ENCODE results near the gene NAGA.

NAGA gene

DNA sequence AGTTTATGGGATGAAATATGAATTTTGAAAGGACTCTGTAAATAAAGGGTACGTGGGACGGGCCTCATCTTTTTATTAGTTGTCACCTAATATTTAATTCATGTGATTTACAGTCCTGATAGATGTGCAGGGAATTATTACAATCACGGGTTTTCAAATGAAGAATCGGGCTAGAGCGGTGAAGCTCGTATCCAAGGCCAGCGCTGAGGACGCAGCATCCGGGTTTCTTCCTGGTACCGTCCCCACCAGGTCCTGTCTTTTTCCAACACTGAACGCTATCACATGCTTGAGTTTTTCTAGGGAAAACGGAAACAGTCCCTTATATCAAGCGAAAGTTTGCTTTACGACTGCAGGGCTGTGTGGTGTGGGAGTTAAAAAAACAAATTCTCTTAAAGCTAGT is 9.7 kb upstream of the NAGA start (continued):
- TF ChIP-seq, protein P1, sequence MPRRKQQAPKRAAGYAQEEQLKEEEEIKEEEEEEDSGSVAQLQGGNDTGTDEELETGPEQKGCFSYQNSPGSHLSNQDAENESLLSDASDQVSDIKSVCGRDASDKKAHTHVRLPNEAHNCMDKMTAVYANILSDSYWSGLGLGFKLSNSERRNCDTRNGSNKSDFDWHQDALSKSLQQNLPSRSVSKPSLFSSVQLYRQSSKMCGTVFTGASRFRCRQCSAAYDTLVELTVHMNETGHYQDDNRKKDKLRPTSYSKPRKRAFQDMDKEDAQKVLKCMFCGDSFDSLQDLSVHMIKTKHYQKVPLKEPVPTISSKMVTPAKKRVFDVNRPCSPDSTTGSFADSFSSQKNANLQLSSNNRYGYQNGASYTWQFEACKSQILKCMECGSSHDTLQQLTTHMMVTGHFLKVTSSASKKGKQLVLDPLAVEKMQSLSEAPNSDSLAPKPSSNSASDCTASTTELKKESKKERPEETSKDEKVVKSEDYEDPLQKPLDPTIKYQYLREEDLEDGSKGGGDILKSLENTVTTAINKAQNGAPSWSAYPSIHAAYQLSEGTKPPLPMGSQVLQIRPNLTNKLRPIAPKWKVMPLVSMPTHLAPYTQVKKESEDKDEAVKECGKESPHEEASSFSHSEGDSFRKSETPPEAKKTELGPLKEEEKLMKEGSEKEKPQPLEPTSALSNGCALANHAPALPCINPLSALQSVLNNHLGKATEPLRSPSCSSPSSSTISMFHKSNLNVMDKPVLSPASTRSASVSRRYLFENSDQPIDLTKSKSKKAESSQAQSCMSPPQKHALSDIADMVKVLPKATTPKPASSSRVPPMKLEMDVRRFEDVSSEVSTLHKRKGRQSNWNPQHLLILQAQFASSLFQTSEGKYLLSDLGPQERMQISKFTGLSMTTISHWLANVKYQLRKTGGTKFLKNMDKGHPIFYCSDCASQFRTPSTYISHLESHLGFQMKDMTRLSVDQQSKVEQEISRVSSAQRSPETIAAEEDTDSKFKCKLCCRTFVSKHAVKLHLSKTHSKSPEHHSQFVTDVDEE (CRISPR knock-in tag; IDR thresholded peaks at IDR 0.05) = no peak

- ATAC-seq = peak; percentile 95
- TF ChIP-seq CSDC2 (CRISPR knock-in tag; IDR thresholded peaks at IDR 0.05) (peak; percentile 81; the same call in 1 of the 2 replicates), OSR1 (CRISPR knock-in tag; IDR thresholded peaks at IDR 0.05) (no peak)
These were observed 9.0 kb upstream of the NAGA start, which contains the start of gene SMDT1 for GRCh38 chr22:42079319-42080251. Gene SMDT1 (plus strand): TSS chr22:42079700. CDS start chr22:42079769, 69 bp downstream.

DNA sequence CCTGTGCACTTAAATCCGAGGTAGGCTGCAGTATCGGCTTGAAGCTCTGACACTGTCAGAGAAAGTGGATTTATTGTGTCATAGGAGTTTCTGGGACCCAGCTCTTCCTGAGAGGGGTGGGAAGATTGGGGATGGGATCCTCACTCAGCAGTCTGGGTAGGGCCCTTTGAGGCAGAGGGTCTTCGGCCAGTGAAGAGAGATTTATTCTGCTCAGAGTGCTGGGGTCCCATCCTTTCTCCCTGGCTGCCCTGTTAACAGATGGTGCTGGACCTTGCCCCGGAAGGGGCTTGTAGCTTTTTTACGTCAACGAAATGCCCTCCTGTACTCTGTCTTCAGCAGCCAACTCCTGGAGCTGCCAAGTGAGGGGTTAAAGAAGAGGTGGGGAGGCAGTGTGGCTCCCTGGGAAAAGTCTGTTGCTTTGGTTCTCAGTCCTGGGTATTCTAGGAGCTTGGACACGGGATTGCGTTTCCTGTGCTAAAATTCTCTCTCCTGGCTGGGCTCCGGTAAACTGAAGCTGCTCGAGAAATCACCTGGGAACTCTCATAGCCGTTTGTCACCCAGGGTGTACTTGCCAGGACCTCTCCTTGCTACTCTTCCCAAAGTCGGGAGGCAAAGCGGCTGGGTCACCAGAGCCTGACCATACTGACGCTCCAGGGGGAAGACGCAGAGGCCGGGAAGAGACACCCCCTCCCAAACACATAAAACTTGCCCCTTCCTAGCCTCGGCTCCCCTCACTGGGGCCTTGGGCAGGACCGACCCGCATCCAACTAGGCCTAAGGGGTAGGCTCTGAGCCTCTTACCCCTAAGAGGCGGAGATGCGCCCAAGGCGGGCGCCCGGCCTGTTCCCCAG is 8.1 kb upstream of the NAGA start:
- no peak for ATAC-seq
- TF ChIP-seq TOX (CRISPR knock-in tag; IDR thresholded peaks at IDR 0.05; ENCODE audit: borderline replicate concordance) (no peak), ZC3H10 (CRISPR knock-in tag; IDR thresholded peaks at IDR 0.05) (no peak), ARNTL (CRISPR knock-in tag; IDR thresholded peaks at IDR 0.05; ENCODE audit: borderline replicate concordance, low read depth) (no peak), ZNF70 (CRISPR knock-in tag; IDR thresholded peaks at IDR 0.05) (no peak), ZFP3 (CRISPR knock-in tag; IDR thresholded peaks at IDR 0.05) (no peak), SNAI2 (CRISPR knock-in tag; IDR thresholded peaks at IDR 0.05) (no peak), ESRRG (CRISPR knock-in tag; IDR thresholded peaks at IDR 0.05) (no peak), BACH2 (CRISPR knock-in tag; IDR thresholded peaks at IDR 0.05; ENCODE audit: borderline replicate concordance) (no peak), OSR1 (CRISPR knock-in tag; IDR thresholded peaks at IDR 0.05) (no peak), ZFP30 (CRISPR knock-in tag; IDR thresholded peaks at IDR 0.05) (no peak), PPARA (CRISPR knock-in tag; IDR thresholded peaks at IDR 0.05; ENCODE audit: borderline replicate concordance) (no peak), ISL1 (CRISPR knock-in tag; IDR thresholded peaks at IDR 0.05) (no peak), ZNF8 (CRISPR knock-in tag; IDR thresholded peaks at IDR 0.05) (no peak), GLIS3 (CRISPR knock-in tag; IDR thresholded peaks at IDR 0.05) (no peak), ZNF565 (CRISPR knock-in tag; conservative IDR thresholded peaks at IDR 0.05; ENCODE audit: low read depth) (no peak), CSRNP3 (CRISPR knock-in tag; IDR thresholded peaks at IDR 0.05) (no peak), CSDC2 (CRISPR knock-in tag; IDR thresholded peaks at IDR 0.05) (no peak)
- TF ChIP-seq, protein P1 (CRISPR knock-in tag; IDR thresholded peaks at IDR 0.05) = no peak

- no peak for ATAC-seq
- TF ChIP-seq ZNF70 (CRISPR knock-in tag; IDR thresholded peaks at IDR 0.05) (no peak), ZFP3 (CRISPR knock-in tag; IDR thresholded peaks at IDR 0.05) (no peak), ZNF565 (CRISPR knock-in tag; conservative IDR thresholded peaks at IDR 0.05; ENCODE audit: low read depth) (no peak), ESRRG (CRISPR knock-in tag; IDR thresholded peaks at IDR 0.05) (no peak), TOX (CRISPR knock-in tag; IDR thresholded peaks at IDR 0.05; ENCODE audit: borderline replicate concordance) (no peak), ZC3H10 (CRISPR knock-in tag; IDR thresholded peaks at IDR 0.05) (no peak), CSRNP3 (CRISPR knock-in tag; IDR thresholded peaks at IDR 0.05) (no peak), BACH2 (CRISPR knock-in tag; IDR thresholded peaks at IDR 0.05; ENCODE audit: borderline replicate concordance) (no peak)
- TF ChIP-seq, protein P2, sequence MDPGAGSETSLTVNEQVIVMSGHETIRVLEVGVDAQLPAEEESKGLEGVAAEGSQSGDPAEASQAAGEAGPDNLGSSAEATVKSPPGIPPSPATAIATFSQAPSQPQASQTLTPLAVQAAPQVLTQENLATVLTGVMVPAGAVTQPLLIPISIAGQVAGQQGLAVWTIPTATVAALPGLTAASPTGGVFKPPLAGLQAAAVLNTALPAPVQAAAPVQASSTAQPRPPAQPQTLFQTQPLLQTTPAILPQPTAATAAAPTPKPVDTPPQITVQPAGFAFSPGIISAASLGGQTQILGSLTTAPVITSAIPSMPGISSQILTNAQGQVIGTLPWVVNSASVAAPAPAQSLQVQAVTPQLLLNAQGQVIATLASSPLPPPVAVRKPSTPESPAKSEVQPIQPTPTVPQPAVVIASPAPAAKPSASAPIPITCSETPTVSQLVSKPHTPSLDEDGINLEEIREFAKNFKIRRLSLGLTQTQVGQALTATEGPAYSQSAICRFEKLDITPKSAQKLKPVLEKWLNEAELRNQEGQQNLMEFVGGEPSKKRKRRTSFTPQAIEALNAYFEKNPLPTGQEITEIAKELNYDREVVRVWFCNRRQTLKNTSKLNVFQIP (CRISPR knock-in tag; IDR thresholded peaks at IDR 0.05; ENCODE audit: borderline replicate concordance, low read depth) = no peak
- TF ChIP-seq, protein P3, sequence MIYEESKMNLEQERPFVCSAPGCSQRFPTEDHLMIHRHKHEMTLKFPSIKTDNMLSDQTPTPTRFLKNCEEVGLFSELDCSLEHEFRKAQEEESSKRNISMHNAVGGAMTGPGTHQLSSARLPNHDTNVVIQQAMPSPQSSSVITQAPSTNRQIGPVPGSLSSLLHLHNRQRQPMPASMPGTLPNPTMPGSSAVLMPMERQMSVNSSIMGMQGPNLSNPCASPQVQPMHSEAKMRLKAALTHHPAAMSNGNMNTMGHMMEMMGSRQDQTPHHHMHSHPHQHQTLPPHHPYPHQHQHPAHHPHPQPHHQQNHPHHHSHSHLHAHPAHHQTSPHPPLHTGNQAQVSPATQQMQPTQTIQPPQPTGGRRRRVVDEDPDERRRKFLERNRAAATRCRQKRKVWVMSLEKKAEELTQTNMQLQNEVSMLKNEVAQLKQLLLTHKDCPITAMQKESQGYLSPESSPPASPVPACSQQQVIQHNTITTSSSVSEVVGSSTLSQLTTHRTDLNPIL (CRISPR knock-in tag; IDR thresholded peaks at IDR 0.05; ENCODE audit: low read depth) = no peak
These were observed 7.0 kb upstream of the NAGA start for GRCh38 chr22:42077486-42078125.

All from SK-N-SH treated with all-trans-retinoic acid at 6 μM for 48 hours (cell line).